C4-2B (cell line): ENCODE data around the gene HES1.

Experiments
- ZFX ChIP-seq: fragments of 450-650 bp; IDR thresholded peaks from 2 replicates; pipeline ENCODE4 v1.6.1; 2017
- TF ChIP-seq, protein P1 (sequence below): fragments of 450-650 bp; conservative IDR thresholded peaks from 2 replicates; pipeline ENCODE4 v1.5.1; 2017; ENCODE audit warnings: mild to moderate bottlenecking

- TF ChIP-seq, protein P1, sequence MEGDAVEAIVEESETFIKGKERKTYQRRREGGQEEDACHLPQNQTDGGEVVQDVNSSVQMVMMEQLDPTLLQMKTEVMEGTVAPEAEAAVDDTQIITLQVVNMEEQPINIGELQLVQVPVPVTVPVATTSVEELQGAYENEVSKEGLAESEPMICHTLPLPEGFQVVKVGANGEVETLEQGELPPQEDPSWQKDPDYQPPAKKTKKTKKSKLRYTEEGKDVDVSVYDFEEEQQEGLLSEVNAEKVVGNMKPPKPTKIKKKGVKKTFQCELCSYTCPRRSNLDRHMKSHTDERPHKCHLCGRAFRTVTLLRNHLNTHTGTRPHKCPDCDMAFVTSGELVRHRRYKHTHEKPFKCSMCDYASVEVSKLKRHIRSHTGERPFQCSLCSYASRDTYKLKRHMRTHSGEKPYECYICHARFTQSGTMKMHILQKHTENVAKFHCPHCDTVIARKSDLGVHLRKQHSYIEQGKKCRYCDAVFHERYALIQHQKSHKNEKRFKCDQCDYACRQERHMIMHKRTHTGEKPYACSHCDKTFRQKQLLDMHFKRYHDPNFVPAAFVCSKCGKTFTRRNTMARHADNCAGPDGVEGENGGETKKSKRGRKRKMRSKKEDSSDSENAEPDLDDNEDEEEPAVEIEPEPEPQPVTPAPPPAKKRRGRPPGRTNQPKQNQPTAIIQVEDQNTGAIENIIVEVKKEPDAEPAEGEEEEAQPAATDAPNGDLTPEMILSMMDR = no peak
- TF ChIP-seq ZFX = no peak
These were observed 33.5 kb upstream of the HES1 start for GRCh38 chr3:194102436-194102835.
